ENCODE measurements around the gene IP6K1.
"Not testable (repeated sequence)": the region's sequence is repeated elsewhere in the genome, so short reads cannot be mapped to it uniquely, and the experiment has no call there.

Gene IP6K1

DNA sequence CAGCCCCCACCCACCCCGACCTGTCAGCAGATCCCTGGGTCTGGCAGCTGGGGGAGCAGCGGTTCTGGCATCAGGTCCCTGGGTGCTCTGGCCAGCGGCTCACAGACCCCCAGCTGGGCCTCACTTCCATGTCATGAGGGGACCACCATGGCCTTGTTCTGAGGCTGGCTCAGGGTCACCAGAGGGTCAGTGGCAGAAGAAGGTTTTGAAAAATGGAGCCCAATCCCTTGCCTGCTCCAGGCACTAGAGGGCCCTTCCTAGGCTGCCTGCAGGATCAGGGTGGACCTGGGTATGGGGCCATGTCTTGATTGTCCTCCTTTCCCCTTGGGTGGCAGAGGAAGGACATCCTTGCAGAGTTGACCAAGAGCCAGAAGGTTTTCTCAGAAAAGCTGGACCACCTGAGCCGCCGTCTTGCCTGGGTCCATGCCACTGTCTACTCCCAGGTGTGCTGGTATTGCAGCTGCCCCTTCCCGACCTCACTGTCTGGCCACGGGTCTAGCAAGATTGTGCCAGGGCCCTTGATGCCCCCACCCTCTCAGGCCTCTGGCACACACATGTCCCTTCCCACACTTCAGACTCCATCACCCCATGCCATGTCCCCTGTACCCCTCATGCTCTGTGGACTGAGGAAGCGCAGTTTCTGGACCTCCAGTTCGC, 79.8 kb downstream of the IP6K1 start:
- Histone ChIP-seq H3K36me3 (ENCODE audit: control insufficient read depth, insufficient read depth, low read length) (peaks cover 13% of the 10 kb centered on the region), H3K4me3 (ENCODE audit: low read length) (no peak overlapping the region), H3K27ac (ENCODE audit: low read depth, low read length) (no peak overlapping the region), H3K27me3 (ENCODE audit: control insufficient read depth, insufficient read depth, low read length) (no peaks in the 10 kb centered on the region), H3K9ac (ENCODE audit: low read length) (no peak overlapping the region), H3K4me1 (ENCODE audit: control insufficient read depth, insufficient read depth, low read length) (no peaks in the 10 kb centered on the region)

DNA sequence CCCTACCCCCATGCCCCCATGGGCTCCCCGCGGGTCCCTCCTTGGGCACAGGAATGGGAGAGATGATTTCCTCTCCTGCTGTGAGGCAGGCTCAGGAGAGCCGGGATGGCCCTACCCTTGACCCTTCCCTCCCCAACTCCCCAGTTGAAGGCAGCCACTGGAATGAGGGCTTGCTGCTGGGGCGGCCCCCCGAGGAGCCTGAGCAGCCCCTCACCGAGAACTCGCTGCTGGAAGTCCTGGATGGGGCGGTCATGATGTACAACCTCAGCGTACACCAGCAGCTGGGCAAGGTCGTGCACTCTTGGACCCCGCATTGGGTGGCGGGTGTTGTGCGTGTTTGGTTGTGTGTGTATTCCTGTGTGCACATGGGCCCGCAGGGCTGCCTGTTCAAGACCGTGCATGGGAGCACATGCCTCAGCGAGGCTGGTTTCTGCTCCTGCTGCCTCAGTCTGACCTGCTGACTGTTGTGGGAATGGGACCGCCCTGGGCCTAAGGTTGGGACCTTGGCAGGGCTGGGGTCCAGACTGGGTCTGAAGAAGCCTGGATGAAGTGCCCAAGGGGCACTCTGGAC, 80.9 kb downstream of the IP6K1 start:
- Histone ChIP-seq H3K9ac (ENCODE audit: low read length) (no peak overlapping the region), H3K4me1 (ENCODE audit: control insufficient read depth, insufficient read depth, low read length) (no peaks in the 10 kb centered on the region), H3K36me3 (ENCODE audit: control insufficient read depth, insufficient read depth, low read length) (peaks cover 13% of the 10 kb centered on the region), H3K4me3 (ENCODE audit: low read length) (no peak overlapping the region), H3K27me3 (ENCODE audit: control insufficient read depth, insufficient read depth, low read length) (no peaks in the 10 kb centered on the region), H3K27ac (ENCODE audit: low read depth, low read length) (no peak overlapping the region)

DNA sequence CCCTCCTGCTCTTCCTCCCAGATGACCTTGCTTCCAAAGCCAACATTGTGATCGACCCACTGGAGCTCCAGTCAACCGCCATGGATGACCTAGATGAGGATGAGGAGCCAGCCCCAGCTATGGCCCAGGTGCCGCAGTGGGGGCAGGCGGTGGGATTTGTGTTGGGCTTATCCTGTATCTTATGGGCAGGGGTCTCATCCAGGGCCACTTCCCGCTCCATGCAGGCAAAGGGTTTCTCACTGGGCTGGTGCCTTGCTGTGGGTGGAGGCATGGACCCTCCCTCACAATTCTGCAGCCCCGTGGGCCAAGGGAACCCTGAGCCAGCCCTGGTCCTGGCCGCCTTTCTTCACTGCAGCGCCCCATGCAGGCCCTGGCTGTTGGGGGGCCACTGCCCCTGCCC, 81.7 kb downstream of the IP6K1 start:
- Histone ChIP-seq H3K4me3 (ENCODE audit: low read length) (no peak overlapping the region), H3K27ac (ENCODE audit: low read depth, low read length) (no peak overlapping the region), H3K27me3 (ENCODE audit: control insufficient read depth, insufficient read depth, low read length) (no peaks in the 10 kb centered on the region)

DNA sequence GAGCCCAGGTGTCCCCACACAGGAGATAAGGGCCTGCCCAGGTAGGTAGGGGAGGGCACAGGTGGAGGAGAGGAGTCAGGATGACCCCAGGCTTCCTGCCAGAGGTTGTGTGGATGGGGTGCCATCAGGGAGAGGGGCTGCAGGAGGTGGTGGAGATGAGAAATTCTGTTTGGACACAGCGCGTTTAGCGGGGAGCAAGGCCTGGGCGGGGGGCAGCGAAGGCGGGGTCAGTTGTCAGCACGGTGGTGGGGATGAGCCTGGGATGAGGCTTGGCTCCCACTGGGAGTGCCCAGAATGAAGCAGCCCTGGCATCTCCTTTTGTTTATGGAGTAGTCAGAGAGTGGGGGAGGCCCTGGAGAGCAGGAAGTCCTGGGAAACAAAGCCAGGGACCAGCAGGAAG, 82.4 kb downstream of the IP6K1 start:
- Histone ChIP-seq H3K9ac (ENCODE audit: low read length) (no peak overlapping the region), H3K36me3 (ENCODE audit: control insufficient read depth, insufficient read depth, low read length) (peaks cover 19% of the 10 kb centered on the region), H3K4me3 (ENCODE audit: low read length) (no peak overlapping the region)

More for the DNA sequence above, 81.7 kb downstream of the IP6K1 start:
- peaks cover 19% of the 10 kb centered on the region for H3K36me3 ChIP-seq (ENCODE audit: control insufficient read depth, insufficient read depth, low read length)
- no peak overlapping the region for H3K9ac ChIP-seq (ENCODE audit: low read length)
- no peaks in the 10 kb centered on the region for H3K4me1 ChIP-seq (ENCODE audit: control insufficient read depth, insufficient read depth, low read length)

DNA sequence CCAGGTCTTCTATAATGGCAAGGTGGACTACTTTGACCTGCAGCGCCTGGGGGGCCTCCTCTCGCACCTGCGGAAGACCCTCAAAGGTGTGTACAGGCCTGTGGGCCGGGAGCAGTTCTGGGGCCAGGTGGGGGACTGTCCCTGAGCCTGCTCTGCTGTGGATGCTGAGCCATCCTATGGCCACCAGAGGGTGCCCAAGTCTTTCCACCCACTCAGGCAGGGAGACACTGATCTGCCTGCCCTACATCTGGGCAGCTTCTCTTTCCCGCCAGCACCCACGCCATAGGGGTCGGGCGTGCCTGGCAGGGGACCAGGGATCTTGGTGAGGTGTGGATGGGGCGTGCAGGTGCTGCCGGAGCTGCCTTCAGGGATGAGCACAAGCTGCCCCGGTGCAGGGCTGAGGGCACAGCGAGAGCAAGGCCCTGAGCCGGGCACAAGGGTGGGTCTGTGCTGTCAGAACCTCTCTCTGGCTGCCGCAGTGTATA, 82.9 kb downstream of the IP6K1 start:
- Histone ChIP-seq H3K27me3 (ENCODE audit: control insufficient read depth, insufficient read depth, low read length) (no peaks in the 10 kb centered on the region), H3K27ac (ENCODE audit: low read depth, low read length) (no peak overlapping the region), H3K4me3 (ENCODE audit: low read length) (no peak overlapping the region), H3K9ac (ENCODE audit: low read length) (no peak overlapping the region), H3K4me1 (ENCODE audit: control insufficient read depth, insufficient read depth, low read length) (no peaks in the 10 kb centered on the region), H3K36me3 (ENCODE audit: control insufficient read depth, insufficient read depth, low read length) (peaks cover 21% of the 10 kb centered on the region)

More for the DNA sequence above, 82.4 kb downstream of the IP6K1 start:
- no peaks in the 10 kb centered on the region for H3K4me1 ChIP-seq (ENCODE audit: control insufficient read depth, insufficient read depth, low read length)
- no peak overlapping the region for H3K27ac ChIP-seq (ENCODE audit: low read depth, low read length)
- H3K27me3 ChIP-seq (ENCODE audit: control insufficient read depth, insufficient read depth, low read length), result no peaks in the 10 kb centered on the region

DNA sequence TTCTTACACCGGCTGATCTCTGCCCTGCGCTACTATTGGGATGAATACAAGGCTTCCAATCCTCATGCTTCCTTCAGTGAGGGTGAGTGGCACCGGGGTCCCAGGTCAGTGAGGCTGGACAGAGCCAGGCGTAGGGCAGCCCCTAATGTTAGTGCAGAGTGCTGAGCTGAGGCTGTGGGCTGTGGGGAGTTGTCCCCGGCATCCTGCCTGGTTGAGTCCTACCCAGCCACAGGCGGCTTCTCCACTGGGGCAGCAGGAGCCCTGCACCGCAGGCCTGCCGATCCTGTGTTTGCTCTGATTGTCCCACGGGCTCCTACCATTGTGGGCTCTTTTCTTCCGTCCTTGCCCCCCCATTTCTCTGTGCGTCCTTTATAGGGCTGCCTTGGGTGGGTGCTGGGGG, 83.7 kb downstream of the IP6K1 start:
- Histone ChIP-seq H3K27ac (ENCODE audit: low read depth, low read length) (no peak overlapping the region), H3K4me3 (ENCODE audit: low read length) (no peak overlapping the region), H3K27me3 (ENCODE audit: control insufficient read depth, insufficient read depth, low read length) (no peaks in the 10 kb centered on the region), H3K36me3 (ENCODE audit: control insufficient read depth, insufficient read depth, low read length) (peaks cover 21% of the 10 kb centered on the region), H3K4me1 (ENCODE audit: control insufficient read depth, insufficient read depth, low read length) (no peaks in the 10 kb centered on the region), H3K9ac (ENCODE audit: low read length) (no peak overlapping the region)

DNA sequence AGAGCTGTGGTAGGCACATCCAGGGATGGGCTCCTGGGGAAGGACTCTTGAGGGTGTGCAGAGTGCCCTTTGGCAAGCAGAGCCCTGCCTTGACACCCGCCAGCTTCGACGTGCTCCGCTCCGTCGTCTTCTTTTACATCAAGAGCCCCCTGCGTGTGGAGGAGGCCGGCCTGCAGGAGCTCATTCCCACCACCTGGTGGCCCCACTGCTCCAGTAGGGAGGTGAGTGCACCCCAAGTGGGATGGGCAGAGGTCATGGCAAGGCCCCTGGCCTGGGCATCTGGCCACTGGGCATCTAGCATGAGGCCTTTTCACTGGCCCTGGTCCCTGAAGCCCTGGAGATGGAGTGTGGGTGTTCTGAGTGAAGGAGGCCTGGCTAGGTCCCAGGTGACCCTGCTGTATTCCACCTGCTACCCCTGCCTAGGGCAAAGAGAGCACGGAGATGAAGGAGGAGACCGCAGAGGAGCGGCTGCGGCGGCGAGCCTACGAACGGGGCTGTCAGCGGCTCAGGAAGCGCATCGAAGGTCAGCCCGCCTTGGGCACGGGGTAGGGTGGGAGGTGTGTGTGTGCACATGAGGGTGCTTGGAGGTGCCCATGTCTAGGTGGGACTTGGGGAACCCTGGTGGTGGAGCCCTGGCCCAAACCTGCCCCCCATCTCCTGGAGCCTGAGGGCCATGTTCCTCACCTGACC, 84.8 kb downstream of the IP6K1 start:
- Histone ChIP-seq H3K4me3 (ENCODE audit: low read length) (no peak overlapping the region), H3K4me1 (ENCODE audit: control insufficient read depth, insufficient read depth, low read length) (no peaks in the 10 kb centered on the region), H3K9ac (ENCODE audit: low read length) (no peak overlapping the region), H3K27ac (ENCODE audit: low read depth, low read length) (no peak overlapping the region), H3K36me3 (ENCODE audit: control insufficient read depth, insufficient read depth, low read length) (peaks cover 22% of the 10 kb centered on the region), H3K27me3 (ENCODE audit: control insufficient read depth, insufficient read depth, low read length) (no peaks in the 10 kb centered on the region)

DNA sequence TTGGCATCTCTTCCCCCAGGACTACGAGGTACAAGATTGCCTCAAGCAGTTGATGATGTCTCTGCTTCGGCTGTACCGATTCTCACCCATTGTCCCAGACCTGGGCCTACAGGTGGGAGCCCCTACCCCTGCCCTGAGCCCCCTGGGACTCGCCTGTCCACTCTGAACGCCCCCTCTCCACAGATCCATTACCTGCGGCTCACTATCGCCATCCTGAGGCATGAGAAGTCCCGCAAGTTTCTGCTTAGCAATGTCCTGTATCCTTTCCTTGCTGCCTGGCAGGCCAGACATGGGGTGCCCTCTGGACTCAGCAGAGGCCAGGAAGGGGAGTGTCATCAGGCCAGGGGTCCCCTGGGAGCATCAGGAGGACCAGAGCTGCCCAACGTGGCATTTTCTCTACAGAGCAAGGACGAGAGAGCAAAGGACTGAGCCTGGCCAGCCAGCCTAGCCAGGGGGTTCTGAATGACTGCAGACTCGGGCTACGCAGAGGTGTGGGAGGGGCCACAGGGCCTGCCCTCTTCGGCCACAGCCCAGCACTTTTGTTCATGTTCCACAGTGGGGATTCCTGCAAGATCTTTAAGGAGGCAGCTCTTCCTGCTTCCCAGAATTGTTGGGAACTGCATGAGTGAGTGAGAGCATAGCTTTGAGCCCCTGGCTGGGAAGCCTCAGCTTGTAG, 85.8 kb downstream of the IP6K1 start:
- H3K4me3 ChIP-seq (ENCODE audit: low read length), result no peak overlapping the region
- no peak overlapping the region for H3K27ac ChIP-seq (ENCODE audit: low read depth, low read length)
- H3K27me3 ChIP-seq (ENCODE audit: control insufficient read depth, insufficient read depth, low read length), result no peaks in the 10 kb centered on the region
- H3K4me1 ChIP-seq (ENCODE audit: control insufficient read depth, insufficient read depth, low read length), result no peaks in the 10 kb centered on the region
- no peak overlapping the region for H3K9ac ChIP-seq (ENCODE audit: low read length)
- peaks cover 22% of the 10 kb centered on the region for H3K36me3 ChIP-seq (ENCODE audit: control insufficient read depth, insufficient read depth, low read length)

DNA sequence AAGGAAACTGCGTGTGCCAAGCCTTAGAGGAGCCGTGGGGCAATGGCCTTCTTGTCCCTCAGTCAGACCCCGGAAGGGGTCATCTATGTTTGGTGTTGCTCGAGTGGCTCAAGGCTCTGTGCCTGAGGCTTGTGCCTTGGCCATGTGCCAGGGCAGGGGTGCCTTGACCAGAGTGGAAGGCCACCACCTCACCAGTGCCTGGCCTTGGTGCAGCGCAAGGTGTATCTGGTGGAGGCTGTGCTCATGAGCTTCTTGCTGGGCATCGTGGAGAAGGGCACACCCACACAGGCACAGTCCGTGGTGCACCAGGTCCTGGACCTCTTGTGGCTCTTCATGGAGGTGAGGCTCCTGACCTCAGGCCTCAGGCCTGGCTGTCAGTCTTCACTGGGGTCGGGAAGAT, 86.3 kb downstream of the IP6K1 start:
- Histone ChIP-seq H3K27me3 (ENCODE audit: control insufficient read depth, insufficient read depth, low read length) (no peaks in the 10 kb centered on the region), H3K36me3 (ENCODE audit: control insufficient read depth, insufficient read depth, low read length) (peaks cover 22% of the 10 kb centered on the region), H3K4me3 (ENCODE audit: low read length) (no peak overlapping the region), H3K4me1 (ENCODE audit: control insufficient read depth, insufficient read depth, low read length) (no peaks in the 10 kb centered on the region), H3K27ac (ENCODE audit: low read depth, low read length) (no peak overlapping the region), H3K9ac (ENCODE audit: low read length) (no peak overlapping the region)

DNA sequence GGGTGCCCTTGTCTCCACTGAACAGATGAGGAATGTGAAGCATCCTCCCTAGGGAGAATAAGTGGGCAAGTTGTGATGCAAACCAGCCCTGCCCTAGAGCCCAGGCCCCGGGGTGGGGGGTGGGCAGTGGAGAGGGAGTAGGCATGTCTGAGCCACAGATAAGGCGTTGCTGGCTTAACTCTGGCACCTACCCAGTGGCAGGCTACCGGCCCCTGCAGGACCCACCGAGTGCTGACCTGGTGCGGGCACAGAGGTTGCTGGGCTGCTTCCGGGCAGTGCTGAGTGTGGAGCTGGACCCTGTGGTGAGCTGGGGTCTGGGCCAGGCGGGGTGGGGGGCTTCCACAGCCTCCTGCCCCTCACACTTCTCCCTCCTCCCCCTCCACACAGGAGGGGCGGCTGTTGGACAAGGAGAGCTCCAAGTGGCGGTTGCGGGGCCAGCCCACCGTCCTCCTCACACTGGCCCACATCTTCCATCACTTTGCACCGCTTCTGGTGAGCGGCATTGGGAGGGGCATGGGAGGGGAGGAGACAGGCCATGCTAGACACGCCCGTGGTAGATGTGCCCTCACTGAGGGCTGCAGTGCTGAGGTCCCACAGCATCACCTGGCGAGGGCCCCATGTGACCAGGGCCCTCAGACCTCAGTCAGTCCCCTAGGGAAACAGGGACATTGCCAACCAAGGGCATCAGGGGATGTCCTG, 86.9 kb downstream of the IP6K1 start:
- Histone ChIP-seq H3K4me1 (ENCODE audit: control insufficient read depth, insufficient read depth, low read length) (no peaks in the 10 kb centered on the region), H3K9ac (ENCODE audit: low read length) (no peak overlapping the region), H3K27me3 (ENCODE audit: control insufficient read depth, insufficient read depth, low read length) (no peaks in the 10 kb centered on the region), H3K36me3 (ENCODE audit: control insufficient read depth, insufficient read depth, low read length) (peaks cover 19% of the 10 kb centered on the region), H3K4me3 (ENCODE audit: low read length) (no peak overlapping the region), H3K27ac (ENCODE audit: low read depth, low read length) (no peak overlapping the region)

DNA sequence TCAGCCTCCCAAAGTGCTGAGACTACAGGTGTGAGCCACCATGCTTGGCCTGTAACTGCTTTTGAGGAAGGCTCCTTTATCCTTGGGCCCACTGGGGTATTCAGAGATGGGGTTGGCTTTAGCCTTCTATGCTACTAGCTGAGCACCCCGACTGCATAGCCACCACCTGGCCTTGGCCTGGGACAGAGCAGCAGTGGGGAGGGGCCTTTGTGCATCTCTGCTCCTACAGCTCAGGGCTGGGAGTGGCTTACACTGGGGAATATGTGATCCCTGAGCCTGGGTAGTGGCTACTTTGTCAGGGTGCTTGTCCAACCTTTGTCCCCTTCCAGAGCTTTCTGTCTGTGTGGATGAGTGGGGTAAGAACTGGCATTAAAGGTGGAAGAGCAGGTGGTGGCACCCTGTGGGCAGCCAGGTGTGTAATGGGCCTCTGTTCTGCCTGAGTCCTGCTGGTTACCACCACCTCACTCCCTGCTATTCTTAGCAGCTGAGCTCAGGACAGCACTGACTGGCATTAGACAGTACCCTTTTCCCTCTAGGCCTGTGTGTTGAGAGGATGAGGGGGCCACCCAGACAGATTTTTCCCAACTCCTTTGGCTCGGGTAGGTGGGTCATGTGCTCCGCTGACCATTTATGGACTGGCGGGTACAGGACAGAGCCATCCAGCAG, 90.9 kb downstream of the IP6K1 start:
- not testable (repeated sequence) for H3K36me3 ChIP-seq (ENCODE audit: control insufficient read depth, insufficient read depth, low read length); H3K9ac ChIP-seq (ENCODE audit: low read length); H3K4me3 ChIP-seq (ENCODE audit: low read length); H3K27ac ChIP-seq (ENCODE audit: low read depth, low read length); H3K4me1 ChIP-seq (ENCODE audit: control insufficient read depth, insufficient read depth, low read length); H3K27me3 ChIP-seq (ENCODE audit: control insufficient read depth, insufficient read depth, low read length)

Data from rectal smooth muscle tissue (tissue), 1 donor.